Fibroblast of lung (primary cell): ENCODE measurements around the gene SPIN1.

Experiments
- EZH2 ChIP-seq: IDR thresholded peaks from 2 replicates; pipeline ENCODE4 v1.5.1; 2012; ENCODE audit warnings: low read length, control low read depth, mild to moderate bottlenecking; ENCODE audit errors: missing control alignments
- TF ChIP-seq, protein P1 (sequence below), 2 donors: IDR thresholded peaks in 1 of 2; conservative IDR thresholded peaks in 1 of 2; 1 replicate in 1 of 2; 2 replicates in 1 of 2; pipeline ENCODE4 v1.5.1; 2011 to 2012; ENCODE audit warnings: low read length in 2 of 2, control low read depth in 1 of 2, inconsistent platforms in 1 of 2, low read depth in 1 of 2, mild to moderate bottlenecking in 1 of 2

DNA sequence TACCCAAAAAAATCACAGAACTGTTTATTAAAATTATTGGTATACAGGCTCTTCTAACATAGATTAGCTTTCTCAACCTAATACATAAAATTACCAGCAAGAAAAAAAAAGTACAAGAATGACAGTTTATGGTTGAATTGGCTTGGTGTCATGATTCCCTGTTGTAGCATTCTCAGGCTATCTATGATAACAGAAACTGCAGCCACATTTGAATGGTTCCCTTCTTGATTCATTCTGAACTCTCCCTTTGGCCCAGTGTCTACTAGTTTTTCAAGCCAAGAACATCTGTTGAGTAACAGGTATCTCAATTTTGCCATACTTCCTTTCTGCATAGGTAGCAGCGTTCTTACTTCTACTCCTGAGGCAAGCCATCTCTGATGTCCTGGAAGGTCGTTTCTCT lies 3.0 kb downstream of the SPIN1 start:
- TF ChIP-seq, protein P1, sequence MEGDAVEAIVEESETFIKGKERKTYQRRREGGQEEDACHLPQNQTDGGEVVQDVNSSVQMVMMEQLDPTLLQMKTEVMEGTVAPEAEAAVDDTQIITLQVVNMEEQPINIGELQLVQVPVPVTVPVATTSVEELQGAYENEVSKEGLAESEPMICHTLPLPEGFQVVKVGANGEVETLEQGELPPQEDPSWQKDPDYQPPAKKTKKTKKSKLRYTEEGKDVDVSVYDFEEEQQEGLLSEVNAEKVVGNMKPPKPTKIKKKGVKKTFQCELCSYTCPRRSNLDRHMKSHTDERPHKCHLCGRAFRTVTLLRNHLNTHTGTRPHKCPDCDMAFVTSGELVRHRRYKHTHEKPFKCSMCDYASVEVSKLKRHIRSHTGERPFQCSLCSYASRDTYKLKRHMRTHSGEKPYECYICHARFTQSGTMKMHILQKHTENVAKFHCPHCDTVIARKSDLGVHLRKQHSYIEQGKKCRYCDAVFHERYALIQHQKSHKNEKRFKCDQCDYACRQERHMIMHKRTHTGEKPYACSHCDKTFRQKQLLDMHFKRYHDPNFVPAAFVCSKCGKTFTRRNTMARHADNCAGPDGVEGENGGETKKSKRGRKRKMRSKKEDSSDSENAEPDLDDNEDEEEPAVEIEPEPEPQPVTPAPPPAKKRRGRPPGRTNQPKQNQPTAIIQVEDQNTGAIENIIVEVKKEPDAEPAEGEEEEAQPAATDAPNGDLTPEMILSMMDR (conservative IDR thresholded peaks at IDR 0.05 in 1 of 2, IDR thresholded peaks at IDR 0.05 in 1 of 2; ENCODE audit: low read depth in 1 of 2, low read length in 2 of 2) = no peak
- no peak for TF ChIP-seq EZH2
